Spleen (tissue), 11 donors: ENCODE measurements around the gene JOSD2. TPM values are rescaled to one million over a fixed set of nuclear protein-coding genes. Genes with fewer than 3 reads are reported as not detected.
A peak's percentile ranks its signal among the peaks of the same experiment; 100 is the strongest.

Experiments used
- DNase-seq: peaks from one replicate; pipeline ENCODE4 v3.0.0-alpha.2; 2020
- H3K27ac ChIP-seq, 8 donors: fragments of 200-600 bp; sonication (generic) in 7 of 8; 1 replicate in 4 of 8; 2 replicates in 4 of 8; pipeline versions ENCODE4 v1.5.0 to v1.8.0; 2016 to 2021; ENCODE audit warnings: inconsistent platforms in 4 of 8, mild to moderate bottlenecking in 4 of 8, moderate library complexity in 1 of 8
- H3K27me3 ChIP-seq, 7 donors: fragments of 200-600 bp; sonication (generic) in 6 of 7; replicated peaks in 1 of 7; 1 replicate in 4 of 7; 2 replicates in 3 of 7; pipeline versions ENCODE4 v1.5.0 to v1.8.0; 2016 to 2021; ENCODE audit warnings: inconsistent platforms in 3 of 7, mild to moderate bottlenecking in 1 of 7
- H3K36me3 ChIP-seq, 6 donors: fragments of 200-600 bp; sonication (generic) in 5 of 6; 1 replicate in 4 of 6; 2 replicates in 2 of 6; pipeline versions ENCODE4 v1.5.0 to v1.8.0; 2016 to 2021; ENCODE audit warnings: inconsistent platforms in 2 of 6
- H3K4me1 ChIP-seq, 6 donors: fragments of 200-600 bp; sonication (generic) in 5 of 6; 1 replicate in 3 of 6; 2 replicates in 3 of 6; pipeline versions ENCODE4 v1.5.0 to v1.8.0; 2016 to 2021; ENCODE audit warnings: inconsistent platforms in 3 of 6
- H3K4me3 ChIP-seq, 8 donors: fragments of 200-600 bp; sonication (generic) in 7 of 8; 1 replicate in 4 of 8; 2 replicates in 4 of 8; pipeline versions ENCODE4 v1.5.0 to v1.8.0; 2016 to 2021; ENCODE audit warnings: inconsistent platforms in 4 of 8, mild to moderate bottlenecking in 4 of 8, moderate library complexity in 2 of 8
- H3K9me3 ChIP-seq, 8 donors: fragments of 200-600 bp; sonication (generic) in 7 of 8; 1 replicate in 4 of 8; 2 replicates in 4 of 8; pipeline versions ENCODE4 v1.5.0 to v1.8.0; 2016 to 2021; ENCODE audit warnings: inconsistent platforms in 4 of 8
- CTCF ChIP-seq, 11 experiments: fragments of 200-600 bp in 7 of 11; fragments of 450-650 bp in 4 of 11; sonication (generic) in 4 of 11; IDR thresholded peaks in 8 of 11; conservative IDR thresholded peaks in 3 of 11; 1 replicate in 7 of 11; 2 replicates in 4 of 11; pipeline versions ENCODE4 v1.4.0 to v1.8.0; 2016 to 2021; ENCODE audit warnings: antibody characterized with exemption in 11 of 11, inconsistent platforms in 4 of 11, mild to moderate bottlenecking in 1 of 11
- POLR2A ChIP-seq, 3 donors: fragments of 450-650 bp; IDR thresholded peaks; one replicate each; pipeline ENCODE4 v1.5.1; 2017; ENCODE audit warnings: antibody characterized with exemption in 3 of 3, mild to moderate bottlenecking in 1 of 3
- POLR2AphosphoS5 ChIP-seq, 3 donors: sonication (generic); formaldehyde crosslinking; IDR thresholded peaks; one replicate each; pipeline ENCODE4 v1.5.1; 2017; ENCODE audit warnings: antibody characterized with exemption in 3 of 3
- WGBS, 5 donors: extraction: QIAGEN DNeasy Blood & Tissue Kit in 3 of 5; methylation state at CpG; one replicate each; pipeline versions ENCODE4 v1.1.5 to v1.1.7; 2013 to 2018; 5-methylcytosine and 5-hydroxymethylcytosine counted together
- intact Hi-C: fragments of 100-400 bp; cut with DNase I; formaldehyde crosslinking; loops from one replicate; pipeline ENCODE4 v1.15.0; 2023; ENCODE audit warnings: low total_unique reads
- polyA plus RNA-seq, 3 donors: library from polyadenylated mRNA; stranded (reverse); fragments of 200-250 nt; gene quantifications; one replicate each; pipeline ENCODE4 v1.2.1, GENCODE V29; 2013
- total RNA-seq, 7 donors: library from RNA; depleted of rRNA in 3 of 7; stranded (reverse); fragments of >200 nt in 3 of 7; fragmentation: NEBNext Ultra II Directional in 4 of 7; extraction: Animal tissue kit (Norgen Biotek cat#: 25700) in 4 of 7; gene quantifications; one replicate each; pipeline versions ENCODE4 v1.1.0 to v1.2.1, GENCODE V29; 2016 to 2021
- donor health status: healthy with polysubstance abuse.
- donor health status: DM: no; HTN: no; CAD: no; lungs with moderate emphysema.
- donor health status: DM: no; HTN: no; CAD: no.
- donor health status: Bipolar disorder and iron deficiency.
- donor health status: healthy.
- donor health status: DM: no; HTN: no; CAD: no.
- donor health status: DM: yes; HTN: yes; CAD: no.

JOSD2 gene
- total and polyA plus RNA-seq, 10 donors, result 21.4 to 54.3 (median 30.7) TPM

- WGBS, 5 donors, result 70 to 80% (median 72%) methylated on average over 12 of the region's 12 CpGs
- DNase-seq, result peak; percentile 64
- intact Hi-C loops, result no loop called here
- no peak overlapping the region for H3K27ac ChIP-seq
- H3K27me3 ChIP-seq, result peaks cover 0 to 46% (median 5%) of the 10 kb centered on the region in 7 donors
- no peaks in the 10 kb centered on the region for H3K9me3 ChIP-seq
- no peaks in the 10 kb centered on the region for H3K36me3 ChIP-seq
- peaks cover 0 to 20% (median 13%) of the 10 kb centered on the region in 6 donors for H3K4me1 ChIP-seq
- H3K4me3 ChIP-seq, result no peak overlapping the region
- TF ChIP-seq CTCF (IDR thresholded peaks at IDR 0.05 in 8 of 11, conservative IDR thresholded peaks at IDR 0.05 in 3 of 11), result no peak
- no peak for TF ChIP-seq POLR2A (IDR thresholded peaks at IDR 0.05)
- TF ChIP-seq POLR2AphosphoS5 (IDR thresholded peaks at IDR 0.05), result no peak
These were observed 2.2 kb upstream of the JOSD2 start for GRCh38 chr19:50512999-50513745.

- peak overlapping the region in 4 of 8 donors; percentile 59 to 81 (median 66) for H3K4me3 ChIP-seq
- intact Hi-C loops, result no loop called here
- peaks cover 0 to 20% (median 13%) of the 10 kb centered on the region in 6 donors for H3K4me1 ChIP-seq
- peak; percentile 89 for DNase-seq
- H3K27me3 ChIP-seq, result peaks cover 0 to 39% (median 2%) of the 10 kb centered on the region in 7 donors
- TF ChIP-seq POLR2AphosphoS5 (IDR thresholded peaks at IDR 0.05), result peak in 1 of 3 donors; percentile 53
- TF ChIP-seq POLR2A (IDR thresholded peaks at IDR 0.05), result no peak
- no peak for TF ChIP-seq CTCF (IDR thresholded peaks at IDR 0.05 in 8 of 11, conservative IDR thresholded peaks at IDR 0.05 in 3 of 11)
- 88 to 93% (median 91%) methylated on average over 30 to 36 of the region's 36 CpGs for WGBS, 5 donors
- no peaks in the 10 kb centered on the region for H3K36me3 ChIP-seq
- peak overlapping the region in 3 of 8 donors; percentile 89 to 90 (median 89) for H3K27ac ChIP-seq
- no peaks in the 10 kb centered on the region for H3K9me3 ChIP-seq
These were observed 1.4 kb upstream of the JOSD2 start for GRCh38 chr19:50512112-50512998.

GRCh38 chr19:50510700-50511068 is 307 bp downstream of the JOSD2 start:
- no peaks in the 10 kb centered on the region for H3K9me3 ChIP-seq
- peak overlapping the region; percentile 43 to 81 (median 62) for H3K4me3 ChIP-seq
- intact Hi-C loops, result no loop called here
- no peak for DNase-seq
- peaks cover 0 to 22% (median 0%) of the 10 kb centered on the region in 7 donors for H3K27me3 ChIP-seq
- H3K27ac ChIP-seq, result peak overlapping the region; percentile 32 to 90 (median 85)
- TF ChIP-seq CTCF (IDR thresholded peaks at IDR 0.05 in 8 of 11, conservative IDR thresholded peaks at IDR 0.05 in 3 of 11) (no peak), POLR2A (IDR thresholded peaks at IDR 0.05) (no peak), POLR2AphosphoS5 (IDR thresholded peaks at IDR 0.05) (no peak)
- H3K36me3 ChIP-seq, result peaks cover 0 to 8% (median 4%) of the 10 kb centered on the region in 6 donors
- 7 to 15% (median 12%) methylated on average over 10 of the region's 10 CpGs for WGBS, 5 donors
- peaks cover 0 to 20% (median 13%) of the 10 kb centered on the region in 6 donors for H3K4me1 ChIP-seq
